HG03066 (cell line): ENCODE results near the gene FSCN2.
"Not testable (repeated sequence)": the region's sequence is repeated elsewhere in the genome, so short reads cannot be mapped to it uniquely, and the experiment has no call there.

Experiments
- ATAC-seq: cut with Tn5 transposase; IDR thresholded peaks from one replicate; pipeline ENCODE4 v1.9.1; 2021; ENCODE audit warnings: low read depth; ENCODE audit not compliant: unreplicated experiment

Gene FSCN2

GRCh38 chr17:81573794-81574642 lies 45.8 kb downstream of the FSCN2 start:
- no peak for ATAC-seq

- ATAC-seq = no peak
These were observed 46.4 kb downstream of the FSCN2 start for GRCh38 chr17:81574643-81574956.

- ATAC-seq = no peak
These were observed 47.7 kb downstream of the FSCN2 start for GRCh38 chr17:81575836-81576235.

- ATAC-seq = no peak
These were observed 48.6 kb downstream of the FSCN2 start for GRCh38 chr17:81576621-81577277.

GRCh38 chr17:81577278-81578000 lies 49.3 kb downstream of the FSCN2 start:
- no peak for ATAC-seq

GRCh38 chr17:81578038-81578441 lies 49.9 kb downstream of the FSCN2 start:
- ATAC-seq = no peak

GRCh38 chr17:81578561-81579225 lies 50.5 kb downstream of the FSCN2 start:
- no peak for ATAC-seq

GRCh38 chr17:81579298-81579697 lies 51.1 kb downstream of the FSCN2 start:
- no peak for ATAC-seq

- no peak for ATAC-seq
These were observed 51.7 kb downstream of the FSCN2 start for GRCh38 chr17:81579821-81580321.

- ATAC-seq = no peak
These were observed 52.3 kb downstream of the FSCN2 start for GRCh38 chr17:81580481-81580880.

- ATAC-seq = no peak
These were observed 53.6 kb downstream of the FSCN2 start for GRCh38 chr17:81581758-81582157.

GRCh38 chr17:81582341-81582740 lies 54.2 kb downstream of the FSCN2 start:
- no peak for ATAC-seq

GRCh38 chr17:81582749-81583148 lies 54.6 kb downstream of the FSCN2 start:
- ATAC-seq = no peak

- no peak for ATAC-seq
These were observed 55.6 kb downstream of the FSCN2 start for GRCh38 chr17:81583589-81584342.

- not testable (repeated sequence) for ATAC-seq
These were observed 56.6 kb downstream of the FSCN2 start for GRCh38 chr17:81584771-81585170.

- no peak for ATAC-seq
These were observed 57.9 kb downstream of the FSCN2 start for GRCh38 chr17:81586096-81586495.
